ENCODE data around the gene LYG1.
A peak's percentile ranks its signal among the peaks of the same experiment; 100 is the strongest.

DNA sequence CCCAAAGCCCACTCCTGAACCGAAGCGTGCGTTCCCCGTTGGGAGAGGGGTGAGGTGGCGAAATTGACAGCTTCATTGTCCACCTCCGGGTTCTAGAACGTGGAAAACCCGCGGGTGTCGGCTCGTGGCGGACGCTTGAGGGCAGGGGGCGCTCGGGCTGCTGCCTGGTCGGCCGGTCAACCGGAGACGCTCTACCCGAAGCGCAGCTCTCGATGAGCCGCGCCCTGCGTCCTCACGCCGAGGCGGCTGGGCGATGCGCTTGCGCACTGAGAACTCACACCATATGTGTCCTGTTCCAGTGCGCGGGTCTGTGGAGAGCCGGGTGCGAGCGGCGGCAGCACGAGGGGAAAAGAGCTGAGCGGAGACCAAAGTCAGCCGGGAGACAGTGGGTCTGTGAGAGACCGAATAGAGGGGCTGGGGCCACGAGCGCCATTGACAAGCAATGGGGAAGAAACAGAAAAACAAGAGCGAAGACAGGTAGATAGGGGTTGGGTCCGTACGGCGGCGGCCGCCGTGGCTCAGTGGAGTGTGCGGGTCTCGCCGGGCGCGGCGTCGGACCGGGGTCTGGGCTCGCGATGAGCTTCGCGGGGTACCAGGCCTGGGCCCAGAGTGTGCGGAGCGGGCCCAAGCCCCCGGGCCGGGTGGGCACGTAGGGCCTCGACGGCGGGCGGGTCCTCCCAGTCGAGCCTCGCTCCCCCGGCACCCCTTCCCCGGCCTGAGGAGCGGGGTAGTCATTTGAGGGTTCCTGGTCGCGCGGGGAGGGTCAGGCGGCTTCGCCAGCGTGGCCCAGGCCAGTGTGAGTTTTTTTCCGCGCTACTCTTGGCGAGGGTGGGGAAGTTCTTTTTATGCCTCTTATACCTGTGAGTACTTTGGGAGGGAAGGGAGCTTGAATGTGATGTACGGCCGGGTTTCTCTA is 36.4 kb upstream of the LYG1 start, which contains the start of gene EIF5B:
- TF ChIP-seq POLR2AphosphoS5 (IDR thresholded peaks at IDR 0.05; ENCODE audit: low read depth, low read length) (peak; percentile 94), REST (IDR thresholded peaks at IDR 0.05; ENCODE audit: insufficient read depth in 1 of 2, low read depth in 2 of 2, low read length in 2 of 2) (0 out of 4 replicates have a peak, but pooled peaks of 1 of the 2 experiments have one; percentile 40), SIN3A (IDR thresholded peaks at IDR 0.05; ENCODE audit: borderline replicate concordance, insufficient read depth, low read length) (peak; percentile 19; the same call in 1 of the 2 replicates)

All from PFSK-1 (cell line).